ENCODE measurements around the gene WWOX. TPM values are rescaled to one million over a fixed set of nuclear protein-coding genes. Genes with fewer than 3 reads are reported as not detected.

WWOX gene
- total RNA-seq, 6 experiments from 2014 or later, result 0.46 to 3.4 (median 1.3) TPM

GRCh38 chr16:78155791-78156345 lies 56.4 kb downstream of the WWOX start:
- Mint-ChIP-seq H3K4me3 (no peak overlapping the region), H3K36me3 (ENCODE audit: low read depth) (no peaks in the 10 kb centered on the region; the same call in 1 of the 2 replicates), H3K4me1 (ENCODE audit: low read depth) (no peaks in the 10 kb centered on the region), H3K27me3 (ENCODE audit: insufficient read depth) (no peaks in the 10 kb centered on the region; the same call in none of the 2 replicates), H3K27ac (no peak overlapping the region), H3K9me3 (peaks cover 51% of the 10 kb centered on the region)
- DNase-seq, result no peak
- no peak for TF ChIP-seq CTCF (IDR thresholded peaks at IDR 0.05)

DNA sequence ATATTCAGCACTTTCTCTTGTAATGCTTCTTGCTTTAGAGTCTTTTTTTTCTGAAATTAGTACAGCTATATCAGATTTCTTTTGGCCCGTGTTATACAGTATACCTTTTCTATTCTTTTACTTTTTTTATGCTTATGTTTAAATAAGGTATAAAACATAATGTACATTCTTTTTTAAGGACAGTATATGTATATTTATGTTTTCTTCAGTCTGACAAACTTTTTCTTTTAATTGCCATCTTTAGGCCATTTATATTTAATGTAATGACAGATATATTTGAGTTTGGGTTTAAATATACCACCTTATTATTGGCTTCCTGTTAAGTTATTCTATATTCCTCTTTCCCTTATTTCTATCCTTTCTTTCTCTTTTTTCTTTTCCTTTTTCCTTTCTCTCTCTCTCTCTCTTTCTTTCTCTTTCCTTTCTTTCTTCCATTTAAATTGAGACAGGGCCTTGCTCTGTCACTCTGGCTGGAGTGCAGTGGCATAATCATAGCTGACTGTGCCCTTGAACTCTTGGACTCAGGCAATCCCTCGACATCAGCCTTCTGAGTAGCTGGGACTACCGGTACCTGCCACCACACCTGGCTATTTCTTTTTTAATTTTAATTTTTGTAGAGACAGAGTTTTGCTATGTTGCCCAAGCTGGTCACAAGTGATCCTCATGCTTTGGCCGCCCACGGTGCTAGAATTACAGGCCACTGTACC lies 61.7 kb downstream of the WWOX start:
- Mint-ChIP-seq H3K4me1 (ENCODE audit: low read depth) (no peaks in the 10 kb centered on the region), H3K36me3 (ENCODE audit: low read depth) (no peaks in the 10 kb centered on the region)

DNA sequence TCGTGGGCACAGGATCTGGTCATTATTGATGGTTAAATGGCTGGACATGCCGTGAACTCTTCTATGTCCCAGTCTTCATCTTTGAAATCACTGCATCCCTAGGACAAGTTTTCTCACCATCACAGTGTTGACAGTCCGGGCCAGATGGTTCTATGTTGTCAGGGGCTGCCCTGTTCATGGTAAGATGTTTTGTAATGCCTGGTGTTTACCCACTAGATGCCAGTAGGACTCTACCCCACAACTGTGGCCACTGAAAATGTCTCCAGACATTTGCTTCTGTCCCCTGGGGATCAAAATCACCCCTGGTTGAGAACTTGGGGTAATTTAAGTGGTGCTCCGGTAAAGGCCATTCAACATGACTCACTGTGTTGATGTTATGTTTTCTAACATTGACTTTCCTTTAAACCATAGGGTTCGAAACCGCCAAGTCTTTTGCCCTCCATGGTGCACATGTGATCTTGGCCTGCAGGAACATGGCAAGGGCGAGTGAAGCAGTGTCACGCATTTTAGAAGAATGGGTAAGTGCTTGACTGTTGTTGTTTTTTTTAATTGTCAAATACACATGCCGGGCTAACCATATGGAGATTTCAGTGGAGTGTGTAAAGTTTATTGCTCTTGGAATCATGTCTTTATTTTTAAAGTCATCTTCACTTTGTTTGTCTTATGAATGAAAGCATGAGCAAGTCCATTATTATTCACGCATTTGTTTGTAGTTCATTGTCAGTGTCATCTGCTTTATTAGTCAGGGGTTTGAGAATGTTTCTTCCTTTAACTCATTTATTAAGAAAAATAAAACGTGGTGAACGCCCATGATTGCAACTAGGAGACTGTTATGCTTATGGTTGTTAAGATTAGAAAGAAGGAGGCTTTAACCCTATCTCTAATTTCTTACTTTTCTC lies 64.6 kb downstream of the WWOX start:
- no peak for DNase-seq
- no peak for TF ChIP-seq CTCF (IDR thresholded peaks at IDR 0.05)
- Mint-ChIP-seq H3K27me3 (ENCODE audit: insufficient read depth) (no peaks in the 10 kb centered on the region; the same call in 1 of the 2 replicates), H3K4me3 (no peak overlapping the region), H3K36me3 (ENCODE audit: low read depth) (no peaks in the 10 kb centered on the region), H3K4me1 (ENCODE audit: low read depth) (no peaks in the 10 kb centered on the region), H3K27ac (no peak overlapping the region), H3K9me3 (peaks cover 58% of the 10 kb centered on the region)

More for the DNA sequence above, 61.7 kb downstream of the WWOX start:
- Mint-ChIP-seq H3K27ac (no peak overlapping the region), H3K4me3 (no peak overlapping the region), H3K27me3 (ENCODE audit: insufficient read depth) (no peaks in the 10 kb centered on the region; the same call in 1 of the 2 replicates), H3K9me3 (peaks cover 51% of the 10 kb centered on the region)
- DNase-seq, result no peak
- TF ChIP-seq CTCF (IDR thresholded peaks at IDR 0.05), result no peak

- H3K27ac Mint-ChIP-seq, result no peak overlapping the region
- H3K27me3 Mint-ChIP-seq (ENCODE audit: insufficient read depth), result peaks cover 1% of the 10 kb centered on the region; the same call in 1 of the 2 replicates
- peaks cover 58% of the 10 kb centered on the region for H3K9me3 Mint-ChIP-seq
- H3K4me1 Mint-ChIP-seq (ENCODE audit: low read depth), result no peaks in the 10 kb centered on the region
- no peak overlapping the region for H3K4me3 Mint-ChIP-seq
- no peak for TF ChIP-seq CTCF (IDR thresholded peaks at IDR 0.05)
- H3K36me3 Mint-ChIP-seq (ENCODE audit: low read depth), result no peaks in the 10 kb centered on the region
- DNase-seq, result no peak
Measured at GRCh38 chr16:78170494-78170933, 71.1 kb downstream of the WWOX start.

DNA sequence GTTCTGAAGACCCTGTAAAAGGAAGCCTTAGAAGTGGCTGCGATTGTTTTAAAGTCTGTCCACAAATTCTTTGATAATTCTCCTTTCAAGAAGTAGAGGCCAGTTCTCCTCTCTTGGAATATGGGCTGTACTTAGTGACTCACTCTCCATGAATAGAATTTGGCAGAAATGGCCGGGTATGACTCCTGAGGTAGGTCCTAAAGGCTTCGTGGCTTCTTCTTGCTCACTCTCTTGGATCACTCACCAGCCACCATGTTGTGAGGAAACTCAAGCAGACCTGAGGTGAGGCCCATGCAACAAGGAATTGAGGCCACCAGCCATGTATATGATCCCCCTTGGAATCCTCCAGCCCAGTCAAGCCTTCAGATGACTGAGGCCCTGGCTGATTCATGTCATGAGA lies 75.8 kb downstream of the WWOX start:
- no peaks in the 10 kb centered on the region; the same call in 1 of the 2 replicates for H3K27me3 Mint-ChIP-seq (ENCODE audit: insufficient read depth)
- no peak for DNase-seq
- TF ChIP-seq CTCF (IDR thresholded peaks at IDR 0.05), result no peak

More for the DNA sequence above, 75.8 kb downstream of the WWOX start:
- Mint-ChIP-seq H3K4me3 (no peak overlapping the region), H3K27ac (no peak overlapping the region), H3K9me3 (peaks cover 52% of the 10 kb centered on the region), H3K4me1 (ENCODE audit: low read depth) (no peaks in the 10 kb centered on the region), H3K36me3 (ENCODE audit: low read depth) (no peaks in the 10 kb centered on the region)
